Measurements from ENCODE around the gene ZNF134. TPM values are rescaled to one million over a fixed set of nuclear protein-coding genes. Genes with fewer than 3 reads are reported as not detected.

ZNF134 gene
- total RNA-seq, 1 donor, result 21.2 TPM

DNA sequence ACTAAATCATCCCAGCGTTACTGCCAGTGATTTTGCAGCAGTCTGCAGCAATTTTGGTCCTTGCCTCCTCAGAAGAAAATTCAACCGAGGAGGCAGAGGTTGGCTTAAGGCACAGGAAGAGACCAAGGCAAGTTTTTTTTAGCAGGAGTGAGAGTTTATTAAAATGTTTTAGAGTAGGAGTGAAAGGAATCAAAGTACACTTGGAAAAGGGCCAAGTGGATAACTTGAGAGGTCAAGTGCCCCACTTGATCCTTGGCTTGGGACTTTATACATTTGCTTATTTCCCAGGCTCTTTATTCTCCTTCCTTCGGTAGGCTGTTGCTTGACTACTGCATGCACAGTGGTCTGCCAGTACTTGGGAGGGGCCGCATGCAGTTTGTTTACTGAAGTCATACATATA is 2.9 kb upstream of the ZNF134 start:
- TF ChIP-seq, protein P1, sequence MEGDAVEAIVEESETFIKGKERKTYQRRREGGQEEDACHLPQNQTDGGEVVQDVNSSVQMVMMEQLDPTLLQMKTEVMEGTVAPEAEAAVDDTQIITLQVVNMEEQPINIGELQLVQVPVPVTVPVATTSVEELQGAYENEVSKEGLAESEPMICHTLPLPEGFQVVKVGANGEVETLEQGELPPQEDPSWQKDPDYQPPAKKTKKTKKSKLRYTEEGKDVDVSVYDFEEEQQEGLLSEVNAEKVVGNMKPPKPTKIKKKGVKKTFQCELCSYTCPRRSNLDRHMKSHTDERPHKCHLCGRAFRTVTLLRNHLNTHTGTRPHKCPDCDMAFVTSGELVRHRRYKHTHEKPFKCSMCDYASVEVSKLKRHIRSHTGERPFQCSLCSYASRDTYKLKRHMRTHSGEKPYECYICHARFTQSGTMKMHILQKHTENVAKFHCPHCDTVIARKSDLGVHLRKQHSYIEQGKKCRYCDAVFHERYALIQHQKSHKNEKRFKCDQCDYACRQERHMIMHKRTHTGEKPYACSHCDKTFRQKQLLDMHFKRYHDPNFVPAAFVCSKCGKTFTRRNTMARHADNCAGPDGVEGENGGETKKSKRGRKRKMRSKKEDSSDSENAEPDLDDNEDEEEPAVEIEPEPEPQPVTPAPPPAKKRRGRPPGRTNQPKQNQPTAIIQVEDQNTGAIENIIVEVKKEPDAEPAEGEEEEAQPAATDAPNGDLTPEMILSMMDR (IDR thresholded peaks at IDR 0.05; ENCODE audit: insufficient read depth, low read depth, low read length), result no peak
- DNase-seq (ENCODE audit: low read depth), result no peak
- no peak overlapping the region for H3K4me3 ChIP-seq (ENCODE audit: low read depth, low read length)

DNA sequence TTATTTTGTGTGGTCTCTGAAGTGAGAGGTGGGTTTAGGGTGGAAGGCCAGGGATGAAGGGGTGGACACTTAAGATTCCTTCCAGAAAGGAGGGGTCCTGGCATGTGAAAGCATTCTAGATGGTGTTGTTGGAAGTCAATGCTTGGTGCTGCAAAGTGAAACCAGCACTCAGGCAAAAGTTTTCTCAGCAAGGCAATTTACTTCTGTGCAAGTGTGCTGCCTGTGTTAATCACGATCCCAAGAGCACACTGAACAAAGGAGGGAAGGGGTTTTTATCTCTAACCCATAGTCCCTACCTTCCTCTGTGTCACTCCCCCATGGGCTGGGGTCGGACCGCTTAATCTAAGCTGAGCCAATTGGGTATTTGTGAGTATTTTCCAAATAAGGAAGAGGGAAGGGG is 1.3 kb downstream of the ZNF134 start:
- TF ChIP-seq, protein P1 (IDR thresholded peaks at IDR 0.05; ENCODE audit: insufficient read depth, low read depth, low read length), result no peak
- peak overlapping the region; percentile 98 for H3K4me3 ChIP-seq (ENCODE audit: low read depth, low read length)
- no peak for DNase-seq (ENCODE audit: low read depth)

DNA sequence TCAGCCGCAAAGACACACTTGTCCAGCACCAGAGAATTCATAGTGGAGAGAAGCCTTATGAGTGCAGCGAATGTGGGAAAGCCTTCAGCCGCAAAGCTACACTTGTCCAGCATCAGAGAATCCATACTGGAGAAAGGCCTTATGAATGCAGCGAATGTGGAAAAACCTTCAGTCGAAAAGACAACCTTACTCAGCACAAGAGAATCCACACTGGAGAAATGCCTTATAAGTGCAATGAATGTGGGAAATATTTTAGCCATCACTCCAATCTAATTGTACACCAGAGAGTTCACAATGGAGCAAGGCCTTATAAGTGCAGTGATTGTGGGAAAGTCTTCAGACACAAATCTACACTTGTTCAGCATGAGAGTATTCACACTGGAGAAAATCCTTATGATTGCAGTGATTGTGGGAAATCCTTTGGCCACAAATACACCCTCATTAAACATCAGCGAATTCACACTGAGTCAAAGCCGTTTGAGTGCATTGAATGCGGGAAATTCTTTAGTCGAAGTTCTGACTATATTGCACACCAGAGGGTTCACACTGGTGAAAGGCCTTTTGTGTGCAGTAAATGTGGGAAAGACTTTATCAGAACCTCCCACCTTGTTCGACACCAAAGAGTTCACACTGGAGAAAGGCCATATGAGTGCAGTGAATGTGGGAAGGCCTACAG is 6.8 kb downstream of the ZNF134 start:
- peak; percentile 10 for DNase-seq (ENCODE audit: low read depth)

DNA sequence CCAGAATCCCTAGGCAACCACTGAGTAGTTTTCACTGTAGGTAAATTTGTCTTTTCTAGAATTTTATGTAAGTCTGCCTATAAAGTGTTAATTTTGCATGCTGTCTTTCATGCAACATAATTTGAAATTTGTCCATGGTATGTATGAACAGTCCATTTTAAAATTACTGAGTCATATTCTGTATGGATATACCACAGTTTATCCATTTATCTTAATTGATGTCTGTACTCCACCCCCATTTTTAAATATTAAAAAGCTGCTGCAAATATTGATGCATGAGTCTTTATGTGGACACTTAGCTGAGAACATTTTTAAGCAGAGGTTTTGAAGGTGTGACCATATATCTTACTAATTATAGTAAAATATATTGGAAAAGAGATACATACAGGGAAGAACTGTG is 9.0 kb downstream of the ZNF134 start:
- DNase-seq (ENCODE audit: low read depth), result no peak
- H3K4me3 ChIP-seq (ENCODE audit: low read depth, low read length), result no peak overlapping the region
- TF ChIP-seq, protein P1 (IDR thresholded peaks at IDR 0.05; ENCODE audit: insufficient read depth, low read depth, low read length), result no peak

More for the DNA sequence above, 6.8 kb downstream of the ZNF134 start:
- no peak overlapping the region for H3K4me3 ChIP-seq (ENCODE audit: low read depth, low read length)
- TF ChIP-seq, protein P1 (IDR thresholded peaks at IDR 0.05; ENCODE audit: insufficient read depth, low read depth, low read length), result no peak

DNA sequence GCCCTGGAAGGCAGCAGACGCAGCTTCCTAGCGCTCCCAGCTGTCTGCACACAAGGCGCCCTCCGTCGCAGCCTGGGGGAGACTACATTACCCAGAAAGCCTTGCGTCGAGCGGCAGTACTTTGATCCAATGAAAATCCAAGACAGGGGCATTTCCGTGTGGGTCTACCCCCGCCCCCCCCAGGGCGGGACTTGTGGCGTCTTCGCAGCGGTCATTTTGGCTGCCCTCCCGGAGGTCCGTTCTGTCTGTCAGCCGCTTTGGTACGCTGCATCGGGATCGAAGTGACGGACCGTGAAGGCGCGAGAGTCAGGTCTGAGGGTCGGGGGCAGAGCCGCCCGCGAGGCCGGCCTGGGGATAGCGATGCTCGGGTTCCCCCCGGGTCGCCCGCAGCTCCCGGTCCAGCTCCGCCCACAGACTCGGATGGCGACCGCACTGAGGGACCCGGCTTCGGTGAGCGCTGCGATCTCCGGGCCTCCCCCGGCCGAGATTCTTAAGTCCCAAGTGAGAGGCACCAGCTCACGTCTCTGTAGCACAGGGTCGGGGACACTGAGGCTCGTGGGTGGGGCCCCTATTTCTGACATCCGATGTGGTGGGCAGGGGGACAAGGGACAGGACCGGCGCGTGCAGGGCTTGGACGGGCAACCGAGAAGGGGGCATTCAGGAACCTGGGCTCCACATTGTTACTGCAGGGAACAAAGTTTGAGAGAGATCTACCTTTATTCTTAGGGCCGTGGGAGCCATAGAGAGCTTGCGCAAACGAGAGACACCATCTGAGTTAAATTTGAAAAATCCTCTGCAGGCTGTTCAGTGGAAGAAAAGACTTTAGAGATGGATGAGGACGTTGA is 19.2 kb downstream of the ZNF134 start, which contains the start of gene ZNF211:
Gene ZNF211 (plus strand): TSS at position 182 of the 845 bp plus-strand sequence. CDS start 179 bp downstream, at position 361.
- peak within 1 kb of the TSS; percentile 95 for H3K4me3 ChIP-seq (ENCODE audit: low read depth, low read length)
- TF ChIP-seq, protein P1 (IDR thresholded peaks at IDR 0.05; ENCODE audit: insufficient read depth, low read depth, low read length), result no peak
- peak; percentile 94 for DNase-seq (ENCODE audit: low read depth)

DNA sequence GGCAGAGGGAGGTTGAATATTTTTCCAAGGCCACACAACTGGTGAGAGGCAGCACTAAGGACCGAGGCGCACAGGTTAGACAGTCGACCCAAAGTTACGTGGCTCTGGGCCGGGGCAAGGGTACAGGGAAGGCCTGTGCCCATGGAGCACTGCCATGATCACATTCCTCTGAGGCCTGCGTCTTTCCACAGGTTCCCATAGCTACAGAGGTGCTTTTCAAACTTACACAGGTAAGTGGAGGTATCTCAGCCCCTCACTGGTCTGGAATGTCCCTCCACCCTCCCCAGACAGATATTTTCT is 19.7 kb downstream of the ZNF134 start:
- peak overlapping the region; percentile 95 for H3K4me3 ChIP-seq (ENCODE audit: low read depth, low read length)
- TF ChIP-seq, protein P1 (IDR thresholded peaks at IDR 0.05; ENCODE audit: insufficient read depth, low read depth, low read length), result no peak
- no peak for DNase-seq (ENCODE audit: low read depth)
